UCSD-AML1 (cell line): ENCODE results near the gene TEAD3.
A peak's percentile ranks its signal among the peaks of the same experiment; 100 is the strongest.
"Not testable (repeated sequence)": the region's sequence is repeated elsewhere in the genome, so short reads cannot be mapped to it uniquely, and the experiment has no call there.

Experiments
- DNase-seq: peaks from one replicate; lab custom pipeline; 2025; ENCODE audit not compliant: unreplicated experiment; lab: John Stamatoyannopoulos, UW

Gene TEAD3

DNA sequence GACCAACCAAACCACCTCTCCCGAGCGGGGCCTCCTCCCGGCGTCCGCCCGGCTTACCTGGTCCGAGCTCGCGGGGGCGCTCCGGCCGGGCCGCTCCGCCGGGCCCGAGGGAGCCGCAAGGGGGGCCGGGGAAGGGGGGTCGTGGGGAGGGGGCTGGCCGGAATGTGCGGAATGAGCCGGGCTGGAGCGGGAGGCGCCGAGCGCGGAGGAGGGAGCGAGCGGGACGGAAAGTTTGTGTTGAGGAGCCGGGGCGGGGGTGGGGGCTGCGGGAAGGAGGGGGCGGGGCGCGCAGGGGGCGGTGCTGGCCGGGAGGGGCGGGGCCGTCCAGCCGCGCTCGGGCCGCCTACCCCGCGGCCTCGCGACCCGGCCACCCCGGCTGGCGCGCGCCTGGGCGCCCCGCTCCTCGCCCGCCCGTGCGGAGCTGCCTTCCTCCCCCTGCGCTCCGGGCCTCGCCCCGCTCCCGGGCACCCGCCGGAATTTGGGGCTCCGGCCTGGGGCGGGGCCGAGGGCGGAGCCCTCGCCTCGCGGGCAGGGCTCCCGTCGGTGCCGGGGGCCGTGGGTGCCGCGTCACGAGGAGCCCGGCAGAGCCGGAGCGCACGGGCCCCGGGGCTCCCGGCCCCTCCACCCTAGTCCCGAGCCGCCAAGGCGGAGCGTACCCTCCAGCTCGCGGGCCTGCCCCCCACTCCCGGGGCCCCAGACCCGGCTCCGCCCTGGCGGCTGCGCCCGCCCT is at the start of gene TEAD3:
TEAD3 (minus strand) TSS at position 239 of the 730 bp plus-strand sequence.
- no peak for DNase-seq

DNA sequence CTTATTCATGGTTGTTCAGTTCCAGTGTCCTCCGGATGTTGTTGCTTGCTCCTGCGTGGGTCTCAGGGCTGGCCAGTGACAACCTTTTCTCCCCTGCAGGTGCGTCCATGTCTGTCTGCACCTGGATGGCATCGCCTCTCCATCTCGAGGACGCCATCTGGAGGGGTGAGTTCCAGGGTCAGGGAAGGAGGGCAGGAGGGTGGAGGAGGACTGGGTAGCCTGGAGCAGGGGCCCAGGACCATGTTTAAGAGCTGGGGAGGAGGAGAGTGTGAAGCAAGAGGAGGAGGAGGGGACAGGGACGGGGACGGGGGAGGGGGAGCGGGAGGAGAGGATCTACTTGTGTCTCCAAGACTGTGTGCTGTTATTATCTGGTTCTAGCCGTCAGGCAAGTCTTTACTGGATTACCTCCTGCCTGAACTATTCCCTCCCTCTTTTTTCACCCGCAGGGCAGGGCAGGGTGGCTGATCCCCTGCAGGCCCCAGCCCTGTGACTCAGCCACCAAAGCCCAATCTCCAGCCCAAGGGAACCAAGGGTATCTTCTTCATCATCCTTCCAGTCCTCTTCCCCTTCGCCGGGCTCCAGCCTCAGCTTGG is 48.0 kb upstream of the TEAD3 start:
- DNase-seq, result no peak

DNA sequence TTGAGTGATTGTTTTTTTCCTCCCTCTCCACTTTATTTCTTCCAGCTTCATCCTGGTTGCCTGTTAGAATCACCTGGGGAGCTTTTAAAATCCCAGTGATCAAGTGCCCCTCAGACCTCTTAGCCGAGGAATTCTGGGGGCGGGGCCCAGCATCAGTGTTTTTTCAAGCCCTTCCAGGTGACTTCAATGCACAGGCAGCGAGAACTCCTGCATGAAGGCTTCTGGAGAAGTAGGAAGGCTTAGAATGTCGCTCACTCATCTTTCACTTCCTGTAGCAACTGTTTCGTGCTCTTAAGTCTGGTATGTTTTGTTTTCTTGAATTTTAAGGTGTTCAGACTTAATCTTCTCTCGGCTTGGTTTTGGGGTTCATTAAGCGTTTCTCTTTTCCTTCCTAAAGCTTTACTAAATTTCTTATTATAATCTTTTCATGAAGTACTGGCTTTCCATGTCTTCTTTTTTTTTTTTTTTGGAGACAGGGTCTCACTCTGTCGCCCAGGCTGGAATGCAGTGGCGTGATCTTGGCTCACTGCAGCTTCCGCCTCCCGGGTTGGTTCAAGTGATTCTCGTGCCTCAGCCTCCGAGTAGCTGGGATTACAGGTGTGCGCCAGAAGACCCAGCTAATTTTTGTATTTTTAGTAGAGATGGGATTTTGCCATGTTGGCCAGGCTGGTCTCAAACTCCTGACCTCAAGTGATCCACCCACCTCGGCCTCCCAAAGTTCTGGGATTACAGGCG is 46.7 kb upstream of the TEAD3 start:
- no peak for DNase-seq

DNA sequence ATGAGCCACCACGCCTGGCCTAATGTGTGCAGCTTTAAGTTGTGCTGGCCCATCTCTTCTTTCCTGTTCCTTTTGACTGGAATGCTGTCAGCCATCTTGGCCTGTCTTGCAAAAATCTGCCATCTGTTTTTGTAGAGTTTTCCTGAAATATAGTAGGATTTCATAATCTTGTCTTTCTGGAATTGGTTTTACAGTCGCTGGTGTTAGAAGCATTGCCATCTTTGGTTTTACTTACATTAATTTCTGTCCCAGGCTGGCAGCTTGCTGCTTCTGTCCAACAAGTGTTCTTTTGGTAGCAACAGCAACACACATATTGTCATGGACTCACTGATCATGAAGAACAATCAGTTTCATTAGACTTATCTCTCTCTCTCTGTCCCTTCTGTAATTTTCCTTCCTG is 45.0 kb upstream of the TEAD3 start:
- no peak for DNase-seq

DNA sequence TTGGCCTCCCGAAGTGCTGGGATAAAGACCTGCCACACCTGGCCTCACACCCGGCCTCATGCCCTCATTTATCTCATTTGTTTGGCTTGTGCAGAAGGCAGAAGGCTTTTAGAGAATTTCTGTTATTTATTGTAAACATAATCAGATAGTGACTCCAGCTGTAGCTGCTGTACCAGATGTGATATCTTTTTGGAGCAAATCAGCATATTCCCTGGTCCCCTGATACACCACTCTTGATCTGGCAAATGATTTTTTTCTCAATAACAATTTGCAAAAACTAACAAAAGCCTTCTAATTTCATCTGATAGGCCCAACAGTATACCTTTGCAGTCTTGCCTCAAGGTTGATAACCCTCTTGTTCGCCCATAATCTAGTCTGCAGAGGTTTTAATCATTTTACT is 42.3 kb upstream of the TEAD3 start:
- no peak for DNase-seq

DNA sequence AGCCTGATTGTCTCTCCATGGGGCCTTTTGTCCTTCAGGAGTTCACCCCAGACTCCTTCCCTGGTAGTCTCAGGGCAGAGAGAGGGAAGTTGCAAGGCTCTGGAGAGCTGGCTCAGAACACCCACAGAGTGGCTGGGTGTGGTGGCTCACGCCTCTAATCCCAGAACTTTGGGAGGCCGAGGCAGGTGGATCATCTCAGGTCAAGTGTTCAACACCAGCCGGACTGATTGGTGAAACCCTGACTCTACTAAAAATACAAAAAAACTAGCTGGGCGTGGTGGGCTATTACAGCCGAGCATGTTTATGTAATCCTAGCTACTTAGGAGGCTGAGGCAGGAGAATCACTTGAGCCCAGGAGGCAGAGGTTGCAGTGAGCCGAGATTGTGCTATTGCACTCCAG is 39.0 kb upstream of the TEAD3 start:
- DNase-seq, result not testable (repeated sequence)

DNA sequence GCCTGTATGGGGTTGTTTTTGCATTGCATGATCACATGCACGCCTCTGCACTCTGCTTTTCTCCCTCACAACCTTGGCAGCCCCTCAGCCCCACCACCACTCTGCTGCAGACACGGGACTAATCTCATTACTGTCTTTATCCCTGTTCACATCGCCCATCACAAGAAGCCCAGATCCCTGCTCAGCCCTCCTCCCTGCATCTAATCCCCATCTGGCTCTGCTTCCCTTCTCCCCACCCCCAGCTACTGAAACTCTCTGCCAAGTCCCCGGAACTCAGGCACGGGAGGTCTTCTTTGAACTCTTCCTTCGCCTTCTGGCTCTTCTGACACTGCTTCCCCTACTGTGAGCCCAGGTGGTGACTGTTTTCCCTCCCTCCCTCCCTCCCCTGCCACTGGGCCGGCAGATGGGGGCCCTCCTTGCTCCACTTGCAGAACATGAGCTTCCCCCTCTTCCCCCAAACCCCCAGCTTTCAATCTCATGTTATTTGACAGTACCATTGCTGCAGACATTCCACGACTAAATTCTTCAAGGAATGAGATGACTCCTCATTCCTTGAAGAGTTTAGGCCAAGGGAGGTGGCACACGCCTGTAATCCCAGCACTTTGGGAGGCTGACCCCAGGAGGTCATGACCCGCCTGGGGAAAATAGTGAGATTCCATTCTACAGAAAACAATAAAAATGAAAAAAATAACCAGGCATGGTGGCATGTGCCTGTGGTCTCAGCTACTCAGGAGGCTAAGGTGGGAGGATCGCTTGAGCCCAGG is 37.7 kb upstream of the TEAD3 start:
- DNase-seq, result no peak

DNA sequence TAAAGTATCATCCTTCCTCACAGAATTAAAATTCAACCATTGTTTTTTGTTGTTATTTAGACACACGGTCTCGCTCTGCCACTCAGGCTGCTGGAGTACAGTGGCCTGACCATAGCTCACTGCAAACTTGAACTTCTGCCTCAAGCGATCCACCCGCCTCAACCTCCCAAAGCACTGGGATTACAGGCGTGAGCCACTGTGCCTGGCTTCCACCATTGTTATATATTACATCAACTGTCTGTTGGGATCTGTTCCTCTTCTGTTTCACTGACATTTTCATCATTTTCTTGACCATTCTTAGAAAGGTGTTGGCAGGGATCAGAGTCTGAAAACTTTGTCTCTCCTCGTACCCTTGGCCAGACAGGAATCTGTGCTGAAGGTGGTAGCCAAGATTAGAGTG is 37.1 kb upstream of the TEAD3 start:
- DNase-seq, result no peak

DNA sequence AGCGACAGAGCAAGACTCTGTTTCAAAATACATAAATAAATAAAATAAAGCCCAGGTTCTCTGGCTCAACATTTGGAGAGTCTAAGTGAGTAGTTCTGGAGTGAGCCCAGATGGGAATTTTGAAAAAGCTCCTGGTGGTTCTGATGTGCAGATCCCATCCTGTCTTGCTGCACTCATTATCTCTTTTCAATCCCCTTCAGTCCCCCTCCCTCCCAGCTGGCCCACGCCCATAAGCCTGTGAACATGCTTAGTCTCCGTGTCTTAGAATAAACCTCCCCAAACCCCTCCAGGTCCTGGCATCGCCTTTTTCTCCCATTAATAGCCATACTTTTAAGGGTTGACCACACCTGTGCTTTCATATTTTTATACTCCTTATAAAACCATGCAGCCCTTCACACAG is 35.2 kb upstream of the TEAD3 start:
- no peak for DNase-seq

DNA sequence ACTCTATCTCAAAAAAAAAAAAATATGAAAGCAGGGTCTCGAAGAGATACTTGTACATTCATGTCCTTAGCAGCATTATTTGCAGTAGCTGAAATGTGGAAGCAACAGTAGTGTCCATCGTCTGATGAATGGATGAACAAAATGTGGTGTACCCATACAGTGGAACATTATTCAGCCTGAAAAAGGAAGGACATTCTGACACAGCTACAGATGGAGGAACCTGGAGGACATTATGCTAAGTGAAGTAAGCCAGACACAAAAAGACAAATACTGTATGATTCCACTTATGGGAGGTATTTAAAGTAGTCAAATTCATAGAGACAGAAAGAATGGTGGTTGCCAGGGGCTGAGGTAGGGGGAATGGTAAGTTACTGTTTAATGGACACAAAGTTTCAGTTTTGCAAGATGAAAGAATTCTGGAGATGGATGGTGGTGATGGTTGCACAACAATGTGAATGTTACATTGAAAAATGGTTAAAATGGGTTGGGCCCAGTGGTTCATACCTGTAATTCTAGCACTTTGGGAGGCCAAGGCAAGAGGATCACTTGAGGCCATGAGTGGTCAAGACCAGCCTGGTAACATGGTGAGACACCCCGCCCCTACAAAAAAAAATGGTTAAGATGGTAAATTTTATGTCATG is 27.6 kb upstream of the TEAD3 start:
- DNase-seq, result no peak

DNA sequence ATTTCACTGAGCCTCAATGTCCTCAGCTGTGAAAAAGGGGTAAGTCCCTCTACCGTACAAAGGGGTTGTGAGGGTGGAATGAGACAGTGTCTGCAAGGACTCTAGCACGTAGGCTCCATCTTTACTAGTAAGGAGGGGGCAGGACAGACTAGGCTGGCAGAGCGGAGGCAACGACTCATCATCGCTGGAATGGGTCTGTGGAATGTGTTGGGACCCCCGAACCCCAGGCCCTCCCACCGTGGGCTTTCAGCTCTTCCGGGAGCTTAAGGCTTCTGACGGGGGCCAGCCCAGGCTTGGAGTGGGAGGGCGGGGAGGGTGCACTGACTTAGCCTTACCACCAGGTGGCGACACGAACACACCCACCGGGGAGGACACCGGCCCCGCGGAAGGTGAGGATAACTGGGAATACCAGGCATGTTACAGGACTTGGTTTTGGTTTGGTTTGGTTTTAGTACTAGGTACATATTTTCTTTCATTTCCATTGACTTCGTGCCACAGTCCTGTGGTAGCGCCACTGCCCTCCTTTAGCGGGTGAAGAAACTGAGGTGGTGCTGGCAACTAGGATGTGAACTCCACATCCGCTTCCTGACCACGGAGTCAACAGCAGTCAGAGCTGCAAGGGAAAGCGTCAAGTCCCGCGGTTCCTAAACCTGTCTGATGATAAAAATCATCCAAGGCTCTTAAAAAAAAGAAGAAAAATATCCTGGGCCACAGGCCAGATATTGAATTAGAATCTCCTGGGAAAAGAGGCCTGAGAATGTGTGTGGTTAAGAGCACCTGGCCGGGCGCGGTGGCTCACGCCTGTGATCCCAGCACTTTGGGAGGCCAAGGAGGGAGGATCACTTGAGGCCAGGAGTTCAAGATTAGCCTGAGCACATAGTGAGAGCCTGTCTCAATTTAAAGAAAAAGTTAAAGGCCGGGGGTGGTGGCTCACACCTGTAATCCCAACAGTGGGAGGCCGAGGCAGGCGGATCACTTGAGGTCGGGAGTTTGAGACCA is 26.1 kb upstream of the TEAD3 start:
- peak; percentile 75 for DNase-seq

DNA sequence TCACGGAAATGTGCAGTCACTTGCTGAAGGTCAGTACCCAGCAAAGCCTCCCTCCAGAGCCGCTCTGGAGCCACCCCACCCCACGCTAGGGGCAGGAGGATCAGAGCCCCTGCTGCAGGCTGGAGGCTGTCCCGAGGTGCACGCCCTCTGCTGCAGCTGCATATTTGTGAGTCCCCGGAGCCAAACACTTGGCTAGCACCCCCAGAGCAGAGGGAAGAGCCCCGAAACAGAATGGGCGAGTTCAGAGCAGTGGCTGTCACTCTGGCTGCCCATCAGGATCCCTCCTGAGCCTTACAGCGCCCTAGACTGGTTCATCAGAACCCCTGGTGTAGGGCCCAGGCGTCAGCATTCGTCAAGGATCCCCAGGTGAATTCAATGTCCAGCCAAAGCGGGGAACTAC is 25.3 kb upstream of the TEAD3 start:
- DNase-seq, result no peak

DNA sequence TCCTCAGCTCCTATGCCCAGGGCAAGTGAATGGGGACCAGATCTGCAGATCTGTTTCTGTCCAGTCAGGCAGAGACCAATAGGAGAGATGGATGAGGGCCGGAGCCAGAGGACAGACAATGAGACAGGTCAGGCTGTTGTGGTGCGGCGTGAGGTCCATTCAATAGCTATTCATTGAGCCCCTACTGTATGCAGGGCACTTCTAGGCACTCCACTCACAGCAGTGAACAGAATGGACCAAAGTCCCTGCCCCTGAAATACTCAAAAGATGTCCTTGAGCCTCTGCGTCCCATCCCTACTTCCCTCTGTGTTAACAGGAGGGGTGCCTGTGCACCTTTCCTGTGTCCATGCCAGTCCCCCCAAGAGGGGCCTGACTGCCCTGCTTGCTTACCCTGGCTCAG is 24.4 kb upstream of the TEAD3 start:
- DNase-seq, result no peak

DNA sequence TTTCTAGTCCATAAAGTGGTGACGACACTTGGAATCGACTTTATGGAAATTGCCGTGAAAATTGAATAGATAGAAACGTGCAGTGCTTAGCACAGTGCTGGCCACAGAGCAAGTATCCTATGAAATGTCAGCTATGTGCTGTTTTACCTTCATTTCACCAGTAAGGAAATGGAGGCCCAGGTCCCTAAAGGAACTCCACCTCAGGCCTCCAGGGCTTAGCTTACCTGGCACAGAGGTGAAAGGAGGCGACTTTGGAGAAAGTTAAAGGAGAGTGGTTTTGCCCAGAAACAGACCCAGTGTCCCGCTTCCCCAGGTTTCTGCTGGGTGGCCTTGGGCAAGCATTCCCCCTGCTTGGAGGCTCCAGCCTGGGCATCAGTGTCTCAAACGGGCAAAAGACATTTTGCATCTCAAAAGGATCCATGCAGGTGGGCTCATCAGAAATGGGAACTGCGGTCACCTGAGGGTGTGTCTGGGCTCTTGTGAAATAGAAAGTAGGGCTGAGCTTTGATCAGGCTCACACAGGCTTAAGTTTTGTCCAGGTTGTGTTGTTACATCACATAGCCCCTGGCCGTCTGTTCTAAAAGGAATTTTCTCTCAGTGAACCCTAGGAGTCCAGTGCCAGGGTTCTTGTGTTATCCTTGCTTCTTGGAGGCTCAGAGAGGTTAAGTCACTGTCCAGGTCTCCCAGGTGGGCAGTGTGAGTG is 22.6 kb upstream of the TEAD3 start:
- DNase-seq, result no peak

DNA sequence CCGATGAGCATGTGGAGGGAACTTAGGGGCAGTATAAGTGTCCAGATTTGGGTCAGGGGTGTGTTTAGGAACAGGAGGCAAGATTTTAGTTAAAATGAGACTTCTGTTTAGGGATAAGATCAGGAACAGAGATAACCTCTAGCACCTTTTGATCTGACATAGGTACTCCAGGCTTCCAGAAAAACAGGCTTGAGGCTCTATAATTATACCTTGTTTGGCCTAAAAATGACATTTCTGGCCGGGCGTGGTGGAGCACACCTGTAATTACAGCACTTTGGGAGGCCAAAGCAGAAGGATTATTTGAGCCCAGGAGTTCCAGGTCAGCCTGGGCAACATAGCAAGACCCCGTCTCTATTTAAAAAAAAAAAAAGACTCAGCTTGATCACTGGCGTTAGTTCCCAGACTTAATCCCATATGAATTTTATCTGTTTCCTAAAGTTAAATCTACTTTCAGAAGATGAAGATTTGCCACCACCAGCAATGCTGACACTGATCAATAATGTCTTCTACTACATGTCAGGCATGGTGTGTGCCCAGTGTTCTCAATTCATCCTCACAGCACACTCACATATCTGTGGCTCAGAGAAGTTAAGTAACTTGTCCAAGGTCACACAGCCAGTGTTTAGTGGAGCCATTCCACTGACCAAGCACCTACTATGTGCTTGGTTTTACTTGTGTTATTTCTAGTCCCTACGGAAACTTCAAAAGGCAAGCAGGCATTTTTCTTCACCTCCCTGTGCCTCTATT is 21.9 kb upstream of the TEAD3 start:
- no peak for DNase-seq

DNA sequence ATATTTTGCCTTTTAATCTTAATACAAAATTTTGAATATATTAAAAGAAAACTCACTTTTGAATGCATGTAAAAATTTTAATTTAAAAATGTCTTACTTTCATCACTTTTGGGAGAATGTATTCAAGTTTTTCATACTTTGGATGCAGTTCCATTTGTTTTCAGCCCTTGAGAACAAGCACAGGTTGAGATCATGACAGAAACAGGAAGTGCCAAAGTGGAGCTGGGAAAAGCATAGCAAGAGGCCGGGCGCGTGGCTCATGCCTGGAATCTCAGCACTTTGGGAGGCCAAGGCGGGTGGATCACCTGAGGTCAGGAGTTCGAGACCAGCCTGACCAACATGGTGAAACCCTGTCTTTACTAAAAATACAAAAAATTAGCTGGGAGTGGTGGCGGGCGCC is 21.1 kb upstream of the TEAD3 start:
- DNase-seq, result not testable (repeated sequence)

DNA sequence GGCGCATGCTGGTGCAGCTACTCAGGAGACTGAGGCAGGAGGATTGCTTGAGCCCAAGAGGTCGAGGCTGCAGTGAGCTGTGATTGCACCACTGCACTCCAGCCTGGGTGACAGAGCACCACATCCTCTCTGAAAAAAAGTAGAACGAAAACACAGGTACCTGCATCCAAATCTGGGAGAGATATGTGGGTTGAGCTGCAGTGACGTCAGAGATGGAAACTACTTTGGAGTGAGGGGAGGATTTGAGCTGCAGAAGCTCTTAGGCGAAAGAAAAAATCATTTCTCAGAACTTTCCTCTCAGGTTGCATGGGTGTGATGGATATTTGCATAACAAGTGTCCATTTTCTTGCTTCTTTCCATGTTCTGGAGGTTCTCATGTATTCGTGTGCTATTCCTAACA is 19.8 kb upstream of the TEAD3 start:
- DNase-seq, result no peak

DNA sequence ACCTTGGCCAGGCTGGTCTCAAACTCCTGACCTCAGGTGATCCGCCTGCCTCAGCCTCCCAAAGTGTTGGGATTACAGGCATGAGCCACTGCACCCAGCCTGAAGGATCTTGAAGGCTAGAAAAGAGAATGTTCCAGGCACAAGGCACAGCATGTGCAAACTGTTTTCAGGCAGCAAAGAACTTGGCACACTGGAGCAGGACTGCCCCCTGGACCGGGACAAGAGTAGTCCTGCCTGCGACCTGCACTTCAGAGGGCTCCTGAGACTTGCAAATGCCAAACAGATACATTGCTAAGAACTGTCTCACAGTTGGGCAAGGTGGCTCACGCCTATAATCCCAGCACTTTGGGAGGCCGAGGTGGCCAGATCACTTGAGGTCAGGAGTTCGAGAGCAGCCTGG is 19.1 kb upstream of the TEAD3 start:
- DNase-seq, result not testable (repeated sequence)

DNA sequence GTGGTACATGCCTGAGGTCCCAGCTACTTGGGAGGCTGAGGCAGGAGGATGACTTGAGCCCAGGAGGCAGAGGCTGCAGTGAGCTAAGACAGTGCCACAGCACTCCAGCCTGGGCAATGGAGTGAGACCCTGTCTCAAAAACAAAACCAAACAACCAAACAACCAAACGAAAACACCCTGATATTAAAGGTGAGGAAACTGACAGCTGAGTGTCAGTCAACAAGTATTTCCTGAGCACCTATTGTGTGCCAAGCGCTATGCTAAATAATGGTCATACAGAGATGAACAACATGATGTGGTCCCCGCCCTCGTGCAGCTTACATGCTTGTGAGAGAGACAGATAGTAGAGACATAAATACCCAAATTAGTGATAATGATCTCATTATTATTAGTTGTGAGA is 17.7 kb upstream of the TEAD3 start:
- no peak for DNase-seq
